PC-9 (cell line): Measurements from ENCODE around the gene CPSF4L. TPM values are rescaled to one million over a fixed set of nuclear protein-coding genes. Genes with fewer than 3 reads are reported as not detected.
A peak's percentile ranks its signal among the peaks of the same experiment; 100 is the strongest.

Experiments used
- BruUV-seq: library from RNA; stranded (reverse); fragments of 400-500 nt; replicated peaks from 2 replicates; lab custom pipeline; 2021; lab: Mats Ljungman, UMichigan
- CTCF ChIA-PET: fragments of 300-600 bp; sonication (Branson Sonifier 250); formaldehyde crosslinking; loops from one replicate; lab custom pipeline; 2022; ENCODE audit warnings: antibody characterized with exemption; lab: Charles Lee
- POLR2A ChIA-PET: fragments of 300-600 bp; sonication (Branson Sonifier 250); formaldehyde crosslinking; loops from one replicate; lab custom pipeline; 2022; ENCODE audit warnings: antibody characterized with exemption; ENCODE audit not compliant: unreplicated experiment; lab: Charles Lee
- DNase-seq, 2 experiments: peaks; one replicate each; pipeline versions ENCODE4 v3.0.0 to v3.0.0-alpha.2; 2015 to 2022; ENCODE audit warnings: mixed read lengths in 1 of 2
- H2AFZ ChIP-seq: fragments of 200-600 bp; sonication (generic); 2 replicates; pipeline ENCODE4 v1.8.1; 2017; ENCODE audit warnings: antibody characterized with exemption
- H3F3A ChIP-seq: fragments of 200-600 bp; sonication (generic); 2 replicates; pipeline ENCODE4 v1.8.1; 2017; ENCODE audit warnings: antibody characterized with exemption, mild to moderate bottlenecking, low read depth; ENCODE audit not compliant: insufficient read depth
- H3K27ac ChIP-seq: fragments of 200-600 bp; sonication (generic); 2 replicates; pipeline ENCODE4 v1.6.1; 2016; ENCODE audit warnings: mixed run types
- H3K27me3 ChIP-seq: fragments of 200-600 bp; sonication (generic); 2 replicates; pipeline ENCODE4 v1.6.1; 2016; ENCODE audit warnings: low read depth, mixed run types; ENCODE audit not compliant: insufficient read depth
- H3K36me3 ChIP-seq: fragments of 200-600 bp; sonication (generic); 2 replicates; pipeline ENCODE4 v1.6.1; 2016; ENCODE audit warnings: low read depth, mixed run types
- H3K4me1 ChIP-seq: fragments of 200-600 bp; sonication (generic); replicated peaks from 2 replicates; pipeline ENCODE4 v1.6.1; 2016; ENCODE audit warnings: mixed run types; ENCODE audit not compliant: insufficient read depth
- H3K4me2 ChIP-seq: fragments of 200-600 bp; sonication (generic); 2 replicates; pipeline ENCODE4 v1.6.1; 2017; ENCODE audit warnings: mixed run types
- H3K4me3 ChIP-seq: fragments of 200-600 bp; sonication (generic); 2 replicates; pipeline ENCODE4 v1.6.1; 2016; ENCODE audit warnings: mixed run types
- H3K79me2 ChIP-seq: fragments of 200-600 bp; sonication (generic); 2 replicates; pipeline ENCODE4 v1.6.1; 2017; ENCODE audit warnings: low read depth, mixed run types
- H3K9me2 ChIP-seq: fragments of 200-600 bp; sonication (generic); 2 replicates; pipeline ENCODE4 v1.8.1; 2017; ENCODE audit warnings: mild to moderate bottlenecking; ENCODE audit not compliant: insufficient read depth
- H3K9me3 ChIP-seq: fragments of 200-600 bp; sonication (generic); 2 replicates; pipeline ENCODE4 v1.8.1; 2016; ENCODE audit warnings: low read depth; ENCODE audit not compliant: insufficient read depth
- H4K20me1 ChIP-seq: fragments of 200-600 bp; sonication (generic); 2 replicates; pipeline ENCODE4 v1.8.1; 2017; ENCODE audit not compliant: insufficient read depth
- CTCF ChIP-seq: fragments of 200-600 bp; sonication (generic); conservative IDR thresholded peaks from 2 replicates; pipeline ENCODE4 v1.6.1; 2017; ENCODE audit warnings: mixed run types, antibody characterized with exemption, mild to moderate bottlenecking, moderate library complexity
- EZH2 ChIP-seq: fragments of 200-600 bp; sonication (generic); IDR thresholded peaks from 2 replicates; pipeline ENCODE4 v1.8.0; 2017; ENCODE audit warnings: antibody characterized with exemption, low read depth
- intact Hi-C: fragments of 100-400 bp; cut with micrococcal nuclease; formaldehyde crosslinking; loops from one replicate; pipeline ENCODE4 v1.10.0; 2022; ENCODE audit not compliant: unreplicated experiment
- total RNA-seq: library from RNA; stranded (reverse); gene quantifications from 2 replicates; pipeline ENCODE4 v1.2.3, GENCODE V29; 2021

The CPSF4L gene
- total RNA-seq, 1 experiment from 2014 or later = 0.52 TPM

- H4K20me1 ChIP-seq = peaks cover 26% of the 10 kb centered on the region; the same call in 1 of the 2 replicates
- no peak overlapping the region for H3K4me3 ChIP-seq
- POLR2A ChIA-PET = no interaction called here
- DNase-seq = no peak
- H3K9me3 ChIP-seq = no peaks in the 10 kb centered on the region
- H3K27me3 ChIP-seq = no peaks in the 10 kb centered on the region
- no peak for TF ChIP-seq CTCF
- TF ChIP-seq EZH2 = no peak
- H3K79me2 ChIP-seq = peaks cover 76% of the 10 kb centered on the region
- intact Hi-C loops = no loop called here
- 0 out of 2 replicates have a peak overlapping the region, but pooled peaks have one; percentile 8 for H3K4me2 ChIP-seq
- H3F3A ChIP-seq = peaks cover 8% of the 10 kb centered on the region
- no peak overlapping the region for H2AFZ ChIP-seq
- no TSS peak for BruUV-seq
- peaks cover 8% of the 10 kb centered on the region; the same call in 1 of the 2 replicates for H3K36me3 ChIP-seq
- no peak overlapping the region for H3K27ac ChIP-seq
- no peaks in the 10 kb centered on the region for H3K9me2 ChIP-seq
- H3K4me1 ChIP-seq = peaks cover 37% of the 10 kb centered on the region
- CTCF ChIA-PET = no interaction called here
These were observed 33.7 kb downstream of the CPSF4L start for GRCh38 chr17:73227944-73228343.

- Histone ChIP-seq H3K79me2 (peaks cover 70% of the 10 kb centered on the region), H4K20me1 (peaks cover 26% of the 10 kb centered on the region; the same call in 1 of the 2 replicates), H3K4me1 (peaks cover 37% of the 10 kb centered on the region), H3K9me3 (no peaks in the 10 kb centered on the region), H3K4me3 (no peak overlapping the region), H3F3A (peaks cover 8% of the 10 kb centered on the region), H2AFZ (no peak overlapping the region), H3K27me3 (no peaks in the 10 kb centered on the region), H3K36me3 (peaks cover 8% of the 10 kb centered on the region; the same call in 1 of the 2 replicates), H3K9me2 (no peaks in the 10 kb centered on the region), H3K27ac (no peak overlapping the region), H3K4me2 (0 out of 2 replicates have a peak overlapping the region, but pooled peaks have one; percentile 8)
- DNase-seq = no peak
- CTCF ChIA-PET = no interaction called here
- POLR2A ChIA-PET = no interaction called here
- intact Hi-C loops = no loop called here
- TF ChIP-seq EZH2 (no peak), CTCF (no peak)
- BruUV-seq = no TSS peak
These were observed 34.3 kb downstream of the CPSF4L start for GRCh38 chr17:73227379-73227778.

GRCh38 chr17:73226556-73227172 is 35.0 kb downstream of the CPSF4L start:
- Histone ChIP-seq H2AFZ (no peak overlapping the region), H3K27ac (no peak overlapping the region), H3K9me3 (no peaks in the 10 kb centered on the region), H3K4me1 (peaks cover 37% of the 10 kb centered on the region), H3K9me2 (no peaks in the 10 kb centered on the region), H3K27me3 (no peaks in the 10 kb centered on the region), H3K4me2 (no peak overlapping the region), H3K79me2 (peaks cover 66% of the 10 kb centered on the region), H3K36me3 (peaks cover 8% of the 10 kb centered on the region; the same call in 1 of the 2 replicates), H3F3A (peaks cover 8% of the 10 kb centered on the region), H4K20me1 (peaks cover 26% of the 10 kb centered on the region; the same call in 1 of the 2 replicates), H3K4me3 (no peak overlapping the region)
- intact Hi-C loops = no loop called here
- ChIA-PET CTCF (interaction anchor here (0.6 kb wide), 1 partner anchor 315 kb away, joined by 3 read pairs; no protein-coding TSS in a partner anchor), POLR2A (no interaction called here)
- no TSS peak for BruUV-seq
- TF ChIP-seq CTCF (no peak), EZH2 (no peak)
- DNase-seq = no peak
